Sigmoid colon (tissue), 4 donors: ENCODE measurements around the gene SMPD4.
"Not testable (repeated sequence)": the region's sequence is repeated elsewhere in the genome, so short reads cannot be mapped to it uniquely, and the experiment has no call there.

ENCODE experiments used
- EP300 ChIP-seq, 4 donors: sonication (generic); formaldehyde crosslinking; IDR thresholded peaks; one replicate each; pipeline ENCODE4 v1.6.1; 2017; ENCODE audit warnings: antibody characterized with exemption in 4 of 4
- POLR2A ChIP-seq, 2 donors: fragments of 450-650 bp; IDR thresholded peaks; one replicate each; pipeline ENCODE4 v1.6.1; 2016; ENCODE audit warnings: antibody characterized with exemption in 2 of 2, mild to moderate bottlenecking in 2 of 2, moderate library complexity in 2 of 2
- TF ChIP-seq, protein P1 (sequence below), 4 experiments: fragments of 450-650 bp in 3 of 4; fragments of 200-600 bp in 1 of 4; IDR thresholded peaks; one replicate each; pipeline ENCODE4 v1.5.1; 2016 to 2019; ENCODE audit warnings: antibody characterized with exemption in 4 of 4, mild to moderate bottlenecking in 3 of 4, moderate library complexity in 2 of 4

- not testable (repeated sequence) for TF ChIP-seq EP300, POLR2A (IDR thresholded peaks at IDR 0.05)
- TF ChIP-seq, protein P1, sequence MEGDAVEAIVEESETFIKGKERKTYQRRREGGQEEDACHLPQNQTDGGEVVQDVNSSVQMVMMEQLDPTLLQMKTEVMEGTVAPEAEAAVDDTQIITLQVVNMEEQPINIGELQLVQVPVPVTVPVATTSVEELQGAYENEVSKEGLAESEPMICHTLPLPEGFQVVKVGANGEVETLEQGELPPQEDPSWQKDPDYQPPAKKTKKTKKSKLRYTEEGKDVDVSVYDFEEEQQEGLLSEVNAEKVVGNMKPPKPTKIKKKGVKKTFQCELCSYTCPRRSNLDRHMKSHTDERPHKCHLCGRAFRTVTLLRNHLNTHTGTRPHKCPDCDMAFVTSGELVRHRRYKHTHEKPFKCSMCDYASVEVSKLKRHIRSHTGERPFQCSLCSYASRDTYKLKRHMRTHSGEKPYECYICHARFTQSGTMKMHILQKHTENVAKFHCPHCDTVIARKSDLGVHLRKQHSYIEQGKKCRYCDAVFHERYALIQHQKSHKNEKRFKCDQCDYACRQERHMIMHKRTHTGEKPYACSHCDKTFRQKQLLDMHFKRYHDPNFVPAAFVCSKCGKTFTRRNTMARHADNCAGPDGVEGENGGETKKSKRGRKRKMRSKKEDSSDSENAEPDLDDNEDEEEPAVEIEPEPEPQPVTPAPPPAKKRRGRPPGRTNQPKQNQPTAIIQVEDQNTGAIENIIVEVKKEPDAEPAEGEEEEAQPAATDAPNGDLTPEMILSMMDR (IDR thresholded peaks at IDR 0.05), result not testable (repeated sequence)
Measured at GRCh38 chr2:130154423-130154770, 27.0 kb downstream of the SMPD4 start.
